ENCODE results near the gene EBF4. TPM values are rescaled to one million over a fixed set of nuclear protein-coding genes. Genes with fewer than 3 reads are reported as not detected.

EBF4 gene
- total RNA-seq = 1 to 10 TPM; 2.0 to 2.3 TPM
- total RNA-seq = 1.1 to 6.1 reads per million in 2 donors

GRCh38 chr20:2692036-2692885 lies at the start of gene EBF4:
Gene EBF4 (plus strand): TSS chr20:2692780. CDS start chr20:2693646, 866 bp downstream.
- peaks cover 23% of the 10 kb centered on the region for H3K4me1 Mint-ChIP-seq
- H3K9me3 ChIP-seq (ENCODE audit: control insufficient read depth, low read length, poor library complexity, severe bottlenecking) = no peaks in the 10 kb centered on the region
- H3K27ac Mint-ChIP-seq = peak within 1 kb of the TSS; percentile 88
- H3K4me3 Mint-ChIP-seq = peak within 1 kb of the TSS; percentile 97
- peak in 2 of 3 donors; percentile 22 to 25 for DNase-seq
- peaks cover 57% of the 10 kb centered on the region for H3K27me3 Mint-ChIP-seq
- ATAC-seq = peak; percentile 11
- H3K36me3 Mint-ChIP-seq (ENCODE audit: low read depth) = peaks cover 12% of the 10 kb centered on the region

GRCh38 chr20:2643708-2644107 lies 48.9 kb upstream of the EBF4 start:
- H3K9me3 ChIP-seq (ENCODE audit: control insufficient read depth, low read length, poor library complexity, severe bottlenecking) = no peaks in the 10 kb centered on the region
- DNase-seq = no peak
- H3K36me3 Mint-ChIP-seq (ENCODE audit: low read depth) = no peaks in the 10 kb centered on the region
- ATAC-seq = no peak
- H3K4me3 Mint-ChIP-seq = no peak overlapping the region
- H3K27me3 Mint-ChIP-seq = no peaks in the 10 kb centered on the region
- no peaks in the 10 kb centered on the region for H3K4me1 Mint-ChIP-seq
- no peak overlapping the region for H3K27ac Mint-ChIP-seq

- peaks cover 20% of the 10 kb centered on the region for H3K4me1 Mint-ChIP-seq
- peak within 1 kb of the TSS; percentile 91 for H3K27ac Mint-ChIP-seq
- H3K9me3 ChIP-seq (ENCODE audit: control insufficient read depth, low read length, poor library complexity, severe bottlenecking) = no peaks in the 10 kb centered on the region
- DNase-seq (peak; percentile 90 to 97 (median 94)), ATAC-seq (peak; percentile 91)
- no peaks in the 10 kb centered on the region for H3K36me3 Mint-ChIP-seq (ENCODE audit: low read depth)
- peak within 1 kb of the TSS; percentile 91 for H3K4me3 Mint-ChIP-seq
- no peaks in the 10 kb centered on the region for H3K27me3 Mint-ChIP-seq
These were observed 40.5 kb upstream of the EBF4 start, which contains the start of gene NOP56 for GRCh38 chr20:2651772-2652723. Gene NOP56 (plus strand): TSS chr20:2652632. CDS start chr20:2652661, 29 bp downstream.

- H3K9me3 ChIP-seq (ENCODE audit: control insufficient read depth, low read length, poor library complexity, severe bottlenecking) = no peaks in the 10 kb centered on the region
- H3K27me3 Mint-ChIP-seq = no peaks in the 10 kb centered on the region
- DNase-seq (no peak), ATAC-seq (peak; percentile 60)
- no peaks in the 10 kb centered on the region for H3K36me3 Mint-ChIP-seq (ENCODE audit: low read depth)
- peaks cover 20% of the 10 kb centered on the region for H3K4me1 Mint-ChIP-seq
- H3K27ac Mint-ChIP-seq = peak overlapping the region; percentile 91
- peak overlapping the region; percentile 91 for H3K4me3 Mint-ChIP-seq
These were observed 39.6 kb upstream of the EBF4 start for GRCh38 chr20:2652724-2653555.

- H3K27ac Mint-ChIP-seq = peak overlapping the region; percentile 91
- DNase-seq (no peak), ATAC-seq (no peak)
- H3K36me3 Mint-ChIP-seq (ENCODE audit: low read depth) = peaks cover 4% of the 10 kb centered on the region
- peaks cover 23% of the 10 kb centered on the region for H3K4me1 Mint-ChIP-seq
- no peaks in the 10 kb centered on the region for H3K9me3 ChIP-seq (ENCODE audit: control insufficient read depth, low read length, poor library complexity, severe bottlenecking)
- no peaks in the 10 kb centered on the region for H3K27me3 Mint-ChIP-seq
- H3K4me3 Mint-ChIP-seq = peak overlapping the region; percentile 91
These were observed 38.8 kb upstream of the EBF4 start for GRCh38 chr20:2653556-2654383.

- H3K4me1 Mint-ChIP-seq = peaks cover 28% of the 10 kb centered on the region
- H3K36me3 Mint-ChIP-seq (ENCODE audit: low read depth) = peaks cover 8% of the 10 kb centered on the region
- H3K9me3 ChIP-seq (ENCODE audit: control insufficient read depth, low read length, poor library complexity, severe bottlenecking) = no peaks in the 10 kb centered on the region
- H3K27me3 Mint-ChIP-seq = no peaks in the 10 kb centered on the region
- ATAC-seq = no peak
- DNase-seq = no peak
- H3K4me3 Mint-ChIP-seq = peak overlapping the region; percentile 91
- peak overlapping the region; percentile 91 for H3K27ac Mint-ChIP-seq
These were observed 38.2 kb upstream of the EBF4 start for GRCh38 chr20:2654384-2654822.

- peaks cover 11% of the 10 kb centered on the region for H3K36me3 Mint-ChIP-seq (ENCODE audit: low read depth)
- peaks cover 32% of the 10 kb centered on the region for H3K4me1 Mint-ChIP-seq
- DNase-seq (no peak), ATAC-seq (no peak)
- no peaks in the 10 kb centered on the region for H3K27me3 Mint-ChIP-seq
- no peaks in the 10 kb centered on the region for H3K9me3 ChIP-seq (ENCODE audit: control insufficient read depth, low read length, poor library complexity, severe bottlenecking)
- peak overlapping the region; percentile 91 for H3K27ac Mint-ChIP-seq
- peak overlapping the region; percentile 91 for H3K4me3 Mint-ChIP-seq
These were observed 37.7 kb upstream of the EBF4 start for GRCh38 chr20:2654831-2655230.

- Mint-ChIP-seq H3K27ac (peak overlapping the region; percentile 91), H3K4me3 (no peak overlapping the region), H3K36me3 (ENCODE audit: low read depth) (peaks cover 12% of the 10 kb centered on the region), H3K4me1 (peaks cover 32% of the 10 kb centered on the region), H3K27me3 (no peaks in the 10 kb centered on the region)
- ATAC-seq (no peak), DNase-seq (no peak)
- no peaks in the 10 kb centered on the region for H3K9me3 ChIP-seq (ENCODE audit: control insufficient read depth, low read length, poor library complexity, severe bottlenecking)
These were observed 37.1 kb upstream of the EBF4 start for GRCh38 chr20:2655331-2656116.

- Mint-ChIP-seq H3K27me3 (no peaks in the 10 kb centered on the region), H3K36me3 (ENCODE audit: low read depth) (peaks cover 14% of the 10 kb centered on the region), H3K4me1 (peaks cover 34% of the 10 kb centered on the region), H3K27ac (no peak overlapping the region), H3K4me3 (no peak overlapping the region)
- no peaks in the 10 kb centered on the region for H3K9me3 ChIP-seq (ENCODE audit: control insufficient read depth, low read length, poor library complexity, severe bottlenecking)
- DNase-seq (no peak), ATAC-seq (no peak)
These were observed 36.0 kb upstream of the EBF4 start for GRCh38 chr20:2656471-2657117.

GRCh38 chr20:2657241-2657640 lies 35.3 kb upstream of the EBF4 start:
- ATAC-seq = no peak
- Mint-ChIP-seq H3K36me3 (ENCODE audit: low read depth) (peaks cover 19% of the 10 kb centered on the region), H3K27ac (no peak overlapping the region), H3K4me3 (no peak overlapping the region), H3K4me1 (peaks cover 39% of the 10 kb centered on the region), H3K27me3 (no peaks in the 10 kb centered on the region)
- no peaks in the 10 kb centered on the region for H3K9me3 ChIP-seq (ENCODE audit: control insufficient read depth, low read length, poor library complexity, severe bottlenecking)
- no peak for DNase-seq

GRCh38 chr20:2657674-2658073 lies 34.9 kb upstream of the EBF4 start:
- Mint-ChIP-seq H3K4me3 (no peak overlapping the region), H3K27me3 (no peaks in the 10 kb centered on the region), H3K27ac (no peak overlapping the region), H3K4me1 (peaks cover 41% of the 10 kb centered on the region), H3K36me3 (ENCODE audit: low read depth) (peaks cover 20% of the 10 kb centered on the region)
- DNase-seq (no peak), ATAC-seq (no peak)
- H3K9me3 ChIP-seq (ENCODE audit: control insufficient read depth, low read length, poor library complexity, severe bottlenecking) = no peaks in the 10 kb centered on the region
